WTC11 (cell line): ENCODE data around the gene ADD1. TPM values are rescaled to one million over a fixed set of nuclear protein-coding genes. Genes with fewer than 3 reads are reported as not detected.

Experiments used
- ATAC-seq: fragments of 200-7000 bp; cut with Tn5 transposase; 2 replicates; pipeline ENCODE4 v1.10.0; 2021; ENCODE audit warnings: mild to moderate bottlenecking, moderate library complexity
- CTCF ChIA-PET: fragments of 300-600 bp; sonication (Branson Sonifier 250); formaldehyde crosslinking; loops from one replicate; lab custom pipeline; 2021; ENCODE audit warnings: antibody characterized with exemption; lab: Charles Lee
- POLR2A ChIA-PET: fragments of 350-600 bp; sonication (Branson Sonifier 250); formaldehyde crosslinking; loops from one replicate; lab custom pipeline; 2021; ENCODE audit warnings: antibody characterized with exemption; lab: Charles Lee
- DNase-seq: peaks from one replicate; pipeline ENCODE4 v3.0.0; 2021; ENCODE audit warnings: low spot score
- H3K27ac Mint-ChIP-seq: 2 replicates; pipeline ENCODE4 v1.8.0; 2021; ENCODE audit warnings: mixed read lengths
- H3K27me3 Mint-ChIP-seq: 2 replicates; pipeline ENCODE4 v1.8.0; 2021; ENCODE audit warnings: low read depth, mild to moderate bottlenecking, moderate library complexity, mixed read lengths
- H3K36me3 Mint-ChIP-seq: 2 replicates; pipeline ENCODE4 v1.8.0; 2021; ENCODE audit warnings: mixed read lengths
- H3K4me1 Mint-ChIP-seq: 2 replicates; pipeline ENCODE4 v1.8.0; 2022; ENCODE audit warnings: mixed read lengths
- H3K4me3 Mint-ChIP-seq: 2 replicates; pipeline ENCODE4 v1.8.0; 2021; ENCODE audit warnings: mild to moderate bottlenecking, moderate library complexity, mixed read lengths
- H3K9me3 Mint-ChIP-seq: 2 replicates; pipeline ENCODE4 v1.8.0; 2021; ENCODE audit warnings: mixed read lengths
- CDX4 ChIP-seq: fragments of 250-450 bp; sonication (Bioruptor Pico); IDR thresholded peaks from 2 replicates; pipeline ENCODE4 v1.9.0; 2021; ENCODE audit warnings: moderate library complexity, mild to moderate bottlenecking, inconsistent platforms, borderline replicate concordance
- E2F5 ChIP-seq: sonication (generic); formaldehyde crosslinking; IDR thresholded peaks from 2 replicates; pipeline ENCODE4 v1.8.1; 2022; ENCODE audit warnings: mild to moderate bottlenecking, moderate library complexity, missing genetic modification reagents
- ELF4 ChIP-seq: sonication (generic); formaldehyde crosslinking; IDR thresholded peaks from 2 replicates; pipeline ENCODE4 v1.8.1; 2022; ENCODE audit warnings: low read depth, mild to moderate bottlenecking, moderate library complexity, missing genetic modification reagents
- FOXP1 ChIP-seq: sonication (generic); formaldehyde crosslinking; IDR thresholded peaks from 2 replicates; pipeline ENCODE4 v1.8.0; 2022; ENCODE audit warnings: missing genetic modification reagents, mild to moderate bottlenecking, moderate library complexity, borderline replicate concordance
- FOXP4 ChIP-seq: sonication (generic); formaldehyde crosslinking; IDR thresholded peaks from 2 replicates; pipeline ENCODE4 v1.8.0; 2022; ENCODE audit warnings: mild to moderate bottlenecking, missing genetic modification reagents
- JUN ChIP-seq: sonication (generic); formaldehyde crosslinking; IDR thresholded peaks from 2 replicates; pipeline ENCODE4 v1.8.0; 2023; ENCODE audit warnings: mild to moderate bottlenecking, missing genetic modification reagents
- MLX ChIP-seq: sonication (generic); formaldehyde crosslinking; IDR thresholded peaks from 2 replicates; pipeline ENCODE4 v1.8.1; 2023; ENCODE audit warnings: mild to moderate bottlenecking, missing genetic modification reagents, moderate library complexity
- MYBL2 ChIP-seq: sonication (generic); formaldehyde crosslinking; IDR thresholded peaks from 2 replicates; pipeline ENCODE4 v1.8.1; 2023; ENCODE audit warnings: mild to moderate bottlenecking, moderate library complexity, missing genetic modification reagents
- OVOL2 ChIP-seq: fragments of 250-450 bp; sonication (Bioruptor Pico); IDR thresholded peaks from 2 replicates; pipeline ENCODE4 v1.9.0; 2021; ENCODE audit warnings: mild to moderate bottlenecking, borderline replicate concordance
- PRDM15 ChIP-seq: sonication (generic); formaldehyde crosslinking; IDR thresholded peaks from 2 replicates; pipeline ENCODE4 v1.8.0; 2022; ENCODE audit warnings: missing genetic modification reagents
- ZBTB21 ChIP-seq: sonication (generic); formaldehyde crosslinking; IDR thresholded peaks from 2 replicates; pipeline ENCODE4 v1.8.1; 2023; ENCODE audit warnings: mild to moderate bottlenecking, missing genetic modification reagents, borderline replicate concordance
- ZNF138 ChIP-seq: sonication (generic); formaldehyde crosslinking; conservative IDR thresholded peaks from 2 replicates; pipeline ENCODE4 v1.8.1; 2022; ENCODE audit warnings: mild to moderate bottlenecking, moderate library complexity, missing genetic modification reagents
- ZNF423 ChIP-seq: fragments of 250-450 bp; sonication (Bioruptor Pico); IDR thresholded peaks from 2 replicates; pipeline ENCODE4 v2.1.2; 2022; ENCODE audit warnings: mild to moderate bottlenecking, moderate library complexity
- ZNF425 ChIP-seq: fragments of 250-450 bp; sonication (Bioruptor Pico); conservative IDR thresholded peaks from 2 replicates; pipeline ENCODE4 v1.9.0; 2021; ENCODE audit warnings: mild to moderate bottlenecking
- ZNF512 ChIP-seq: sonication (generic); formaldehyde crosslinking; IDR thresholded peaks from 2 replicates; pipeline ENCODE4 v1.8.1; 2022; ENCODE audit warnings: missing genetic modification reagents, borderline replicate concordance
- total RNA-seq: library from RNA; stranded (reverse); gene quantifications from 3 replicates; pipeline ENCODE4 v1.2.3, GENCODE V29; 2021

Gene ADD1
- total RNA-seq, 1 experiment from 2014 or later, result 178 TPM

GRCh38 chr4:2813446-2814405, 29.9 kb upstream of the ADD1 start:
- ChIA-PET POLR2A (no interaction called here), CTCF (interaction anchor here (0.5 kb wide), 1 partner anchor 39 kb away, joined by 4 read pairs; no protein-coding TSS in a partner anchor)
- H3K4me3 Mint-ChIP-seq, result no peak overlapping the region
- H3K27me3 Mint-ChIP-seq, result peaks cover 10% of the 10 kb centered on the region
- DNase-seq, result no peak
- no peak for ATAC-seq
- H3K9me3 Mint-ChIP-seq, result no peaks in the 10 kb centered on the region
- H3K27ac Mint-ChIP-seq, result no peak overlapping the region; the same call in 1 of the 2 replicates
- H3K4me1 Mint-ChIP-seq, result peaks cover 19% of the 10 kb centered on the region
- no peaks in the 10 kb centered on the region for H3K36me3 Mint-ChIP-seq
- TF ChIP-seq ELF4 (CRISPR knock-in tag) (no peak), ZBTB21 (CRISPR knock-in tag) (no peak)

GRCh38 chr4:2814627-2815270, 28.9 kb upstream of the ADD1 start:
- POLR2A ChIA-PET, result no interaction called here
- H3K9me3 Mint-ChIP-seq, result no peaks in the 10 kb centered on the region
- no peak overlapping the region for H3K4me3 Mint-ChIP-seq
- no peak for ATAC-seq
- H3K27me3 Mint-ChIP-seq, result peaks cover 10% of the 10 kb centered on the region
- peaks cover 24% of the 10 kb centered on the region for H3K4me1 Mint-ChIP-seq
- no peak for DNase-seq
- CTCF ChIA-PET, result interaction anchor here (0.5 kb wide), 2 partner anchors 38 to 189 kb away, joined by 4 read pairs; no protein-coding TSS in a partner anchor
- H3K36me3 Mint-ChIP-seq, result no peaks in the 10 kb centered on the region
- TF ChIP-seq FOXP1 (CRISPR knock-in tag), result peak; percentile 48; the same call in 1 of the 2 replicates
- no peak for TF ChIP-seq ZNF425
- TF ChIP-seq, all 79 proteins: peak for 1
- no peak overlapping the region for H3K27ac Mint-ChIP-seq

- no peak for ATAC-seq
- H3K4me3 Mint-ChIP-seq, result peak overlapping the region; percentile 68
- peaks cover 30% of the 10 kb centered on the region for H3K4me1 Mint-ChIP-seq
- no peaks in the 10 kb centered on the region for H3K36me3 Mint-ChIP-seq
- peaks cover 10% of the 10 kb centered on the region for H3K27me3 Mint-ChIP-seq
- no peak for DNase-seq
- CTCF ChIA-PET, result no interaction called here
- POLR2A ChIA-PET, result no interaction called here
- H3K27ac Mint-ChIP-seq, result no peak overlapping the region
- H3K9me3 Mint-ChIP-seq, result no peaks in the 10 kb centered on the region
- no peak for TF ChIP-seq OVOL2
- TF ChIP-seq MYBL2 (CRISPR knock-in tag), result no peak
- TF ChIP-seq PRDM15 (CRISPR knock-in tag), result no peak
- no peak for TF ChIP-seq ZNF138
- no peak for TF ChIP-seq ZNF512
- TF ChIP-seq E2F5 (CRISPR knock-in tag), result no peak
- TF ChIP-seq CDX4 (CRISPR knock-in tag), result no peak
- no peak for TF ChIP-seq MLX (CRISPR knock-in tag)
- no peak for TF ChIP-seq JUN (CRISPR knock-in tag)
- no peak for TF ChIP-seq ZNF423 (CRISPR knock-in tag)
- TF ChIP-seq FOXP4 (CRISPR knock-in tag), result no peak
These were observed 27.2 kb upstream of the ADD1 start for GRCh38 chr4:2816401-2816954.
